Hepatocyte (in vitro differentiated cells): ENCODE data around the gene CENPF.

Experiments used
- CTCF ChIP-seq: fragments of 200-600 bp; sonication (generic); IDR thresholded peaks from 2 replicates; pipeline ENCODE4 v1.5.1; 2016; ENCODE audit warnings: antibody characterized with exemption, mild to moderate bottlenecking; ENCODE audit not compliant: poor library complexity
- EZH2 ChIP-seq: fragments of 200-600 bp; sonication (generic); IDR thresholded peaks from 2 replicates; pipeline ENCODE4 v1.6.1; 2016; ENCODE audit warnings: antibody characterized with exemption, mild to moderate bottlenecking, borderline replicate concordance
- EZH2phosphoT487 ChIP-seq: fragments of 200-600 bp; sonication (generic); IDR thresholded peaks from one replicate; pipeline ENCODE4 v1.6.1; 2018; ENCODE audit warnings: antibody characterized with exemption, mild to moderate bottlenecking, low read depth, moderate library complexity; ENCODE audit not compliant: unreplicated experiment, severe bottlenecking

GRCh38 chr1:214635086-214635485, 32.1 kb downstream of the CENPF start:
- TF ChIP-seq EZH2 (no peak), CTCF (no peak), EZH2phosphoT487 (no peak)
